ENCODE measurements around the gene CYP4X1. TPM values are rescaled to one million over a fixed set of nuclear protein-coding genes. Genes with fewer than 3 reads are reported as not detected.

The CYP4X1 gene
- total and polyA plus RNA-seq, 2 of the 8 experiments (the other 6 are each of a cell fraction or from before 2014, with no cell fraction given) = 1.3 to 3.5 TPM

GRCh38 chr1:47036764-47037163, 13.3 kb downstream of the CYP4X1 start:
- H3K4me1 ChIP-seq (replicated peaks in 1 of 4; ENCODE audit: control insufficient read depth in 3 of 4, insufficient read depth in 4 of 4, low read length in 3 of 4) = no peaks in the 10 kb centered on the region
- H3K79me2 ChIP-seq (ENCODE audit: control insufficient read depth in 1 of 2, insufficient read depth in 2 of 2, low read length in 2 of 2) = no peaks in the 10 kb centered on the region
- no peak overlapping the region for H2BK5ac ChIP-seq (ENCODE audit: low read depth, low read length)
- no peak overlapping the region for H4K91ac ChIP-seq (replicated peaks; ENCODE audit: insufficient read length, low read length)
- no peak for TF ChIP-seq SP1 (IDR thresholded peaks at IDR 0.05; ENCODE audit: low read depth, low read length)
- TF ChIP-seq ASH2L (IDR thresholded peaks at IDR 0.05; ENCODE audit: low read length) = no peak
- no peak overlapping the region for H2BK20ac ChIP-seq (ENCODE audit: low read length)
- H4K20me1 ChIP-seq (replicated peaks in 1 of 2; ENCODE audit: control insufficient read depth in 1 of 2, insufficient read depth in 2 of 2, low read length in 2 of 2) = no peaks in the 10 kb centered on the region
- no peak overlapping the region for H3K23ac ChIP-seq (ENCODE audit: insufficient read length)
- DNase-seq (ENCODE audit: low read depth in 1 of 2, low spot score in 2 of 2) = no peak
- H3K9me3 ChIP-seq (ENCODE audit: insufficient read depth in 2 of 2, low read depth in 1 of 2, low read length in 1 of 2) = no peaks in the 10 kb centered on the region
- H2AFZ ChIP-seq (ENCODE audit: low read length) = no peak overlapping the region
- POLR2A ChIA-PET (ENCODE audit: partially characterized antibody) = no interaction called here
- no peak overlapping the region for H3K4me3 ChIP-seq (ENCODE audit: extremely low read depth in 1 of 4, insufficient read depth in 2 of 4, low read depth in 3 of 4, low read length in 4 of 4)
- no peaks in the 10 kb centered on the region for H3K27me3 ChIP-seq (replicated peaks in 1 of 4; ENCODE audit: control insufficient read depth in 3 of 4, extremely low read depth in 1 of 4, insufficient read depth in 3 of 4, low read length in 3 of 4)
- H3K56ac ChIP-seq (replicated peaks; ENCODE audit: insufficient read length, low read depth, low read length) = no peak overlapping the region
- no peak overlapping the region for H3K4me2 ChIP-seq (ENCODE audit: insufficient read depth in 1 of 2, low read depth in 2 of 2, low read length in 2 of 2)
- no peak overlapping the region for H2AK5ac ChIP-seq (ENCODE audit: low read depth, low read length)
- H4K5ac ChIP-seq (ENCODE audit: insufficient read length, low read depth, low read length) = no peak overlapping the region
- H3K23me2 ChIP-seq (ENCODE audit: low read depth, low read length) = no peaks in the 10 kb centered on the region
- no peak overlapping the region for H2BK15ac ChIP-seq (ENCODE audit: low read length)
- no peak overlapping the region for H3K18ac ChIP-seq (ENCODE audit: extremely low read depth, low read length)
- 80% methylated on average over 1 of the region's 1 CpG; no CpG with 5 or more reads in 1 of the 2 experiments for WGBS, 2 experiments (ENCODE audit: extremely low coverage in 1 of 2, insufficient coverage in 1 of 2, insufficient read length in 1 of 2, insufficient replicate concordance in 2 of 2, low coverage in 1 of 2, low lambda C conversion rate in 2 of 2, missing lambda C conversion rate in 1 of 2)
- H3K36me3 ChIP-seq (ENCODE audit: control insufficient read depth in 2 of 4, insufficient read depth in 4 of 4, low read length in 3 of 4) = no peaks in the 10 kb centered on the region
- H3K4ac ChIP-seq (replicated peaks; ENCODE audit: insufficient read length, low read depth, low read length) = no peak overlapping the region
- H2BK12ac ChIP-seq (ENCODE audit: low read depth, low read length) = no peak overlapping the region
- H3K9ac ChIP-seq (replicated peaks in 1 of 4; ENCODE audit: extremely low read depth in 1 of 4, low read depth in 3 of 4, low read length in 3 of 4) = no peak overlapping the region
- H2BK120ac ChIP-seq (replicated peaks; ENCODE audit: low read depth, low read length) = no peak overlapping the region
- CTCF ChIA-PET (ENCODE audit: partially characterized antibody) = interaction anchor here (0.6 to 0.8 kb wide), 3 partner anchors 10 to 19 kb away, joined by 3 to 4 read pairs (median 3); no protein-coding TSS in a partner anchor
- no peak overlapping the region for H4K8ac ChIP-seq (ENCODE audit: extremely low read depth, insufficient read depth, low read length)
- no peak overlapping the region for H3K14ac ChIP-seq (ENCODE audit: insufficient read length)
- no peaks in the 10 kb centered on the region for H3K79me1 ChIP-seq (ENCODE audit: low read depth, low read length)
- no peak for FAIRE-seq
- H3K27ac ChIP-seq (ENCODE audit: low read depth, low read length) = no peak overlapping the region
